ENCODE results near the gene AGPAT3. TPM values are rescaled to one million over a fixed set of nuclear protein-coding genes. Genes with fewer than 3 reads are reported as not detected.

AGPAT3 gene
- total and polyA plus RNA-seq, 2 donors (not counting 3 experiments of a cell fraction or from before 2014, with no cell fraction given) = 39.9 to 76.7 TPM

DNA sequence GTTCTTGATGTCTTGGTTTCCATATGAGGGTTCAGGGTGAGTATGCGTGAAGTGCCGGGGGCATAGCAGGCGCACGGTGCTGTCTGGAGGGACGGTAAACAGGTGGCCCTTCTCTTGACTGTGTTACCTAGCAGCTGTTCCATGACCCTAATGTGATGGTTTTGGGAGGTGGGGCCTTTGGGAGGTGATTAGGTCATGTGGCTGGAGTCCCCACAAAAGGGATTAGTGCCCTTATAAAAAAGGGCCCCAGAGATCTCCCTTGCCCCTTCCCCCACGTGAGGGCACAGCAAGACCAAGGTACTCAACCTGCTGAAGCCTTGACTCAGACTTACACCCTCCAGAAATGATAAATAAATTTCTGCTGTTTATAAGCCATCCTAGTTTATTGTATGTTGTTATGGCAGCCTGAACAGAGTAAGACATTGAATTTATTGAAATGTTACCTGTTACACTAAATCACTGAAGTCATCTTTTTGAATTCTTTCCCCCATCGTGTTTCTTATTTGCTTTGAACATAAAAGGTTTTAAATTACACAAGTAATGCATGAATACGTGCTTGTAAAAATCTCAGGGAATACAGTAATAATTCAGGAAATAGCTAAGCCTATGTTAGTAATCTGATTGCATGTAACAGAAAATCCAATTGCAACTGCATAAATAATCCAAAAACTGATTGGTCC lies 162.7 kb downstream of the AGPAT3 start:
- no peak for DNase-seq (ENCODE audit: low read depth, low spot score)
- Histone ChIP-seq H3K9me1 (replicated peaks; ENCODE audit: control insufficient read depth, extremely low read depth, insufficient read depth, low read length) (no peaks in the 10 kb centered on the region), H3K9ac (replicated peaks; ENCODE audit: extremely low read depth, insufficient read depth, low read length) (no peak overlapping the region), H3K4me1 (ENCODE audit: control insufficient read depth, extremely low read depth, insufficient read depth, low read length) (peaks cover 3% of the 10 kb centered on the region), H4K20me1 (replicated peaks; ENCODE audit: control insufficient read depth, extremely low read depth, insufficient read depth, low read length) (peaks cover 5% of the 10 kb centered on the region), H3K9me3 (replicated peaks; ENCODE audit: control insufficient read depth, insufficient read depth, low read length) (no peaks in the 10 kb centered on the region), H3K27me3 (ENCODE audit: control insufficient read depth in 2 of 2, insufficient read depth in 2 of 2, low read length in 2 of 2) (no peaks in the 10 kb centered on the region), H3K36me3 (ENCODE audit: control insufficient read depth in 2 of 2, extremely low read depth in 1 of 2, insufficient read depth in 2 of 2, low read length in 2 of 2) (no peaks in the 10 kb centered on the region), H3K4me2 (ENCODE audit: insufficient read depth, low read length) (no peak overlapping the region), H2AFZ (ENCODE audit: low read depth, low read length) (no peak overlapping the region), H3K79me2 (ENCODE audit: control insufficient read depth, insufficient read depth, low read length) (peaks cover 87% of the 10 kb centered on the region), H3K4me3 (replicated peaks in 1 of 3; ENCODE audit: insufficient read depth in 1 of 3, low read depth in 1 of 3, low read length in 3 of 3) (no peak overlapping the region), H3K27ac (ENCODE audit: insufficient read depth, low read depth, low read length) (no peak overlapping the region)
- no TSS peak for BruUV-seq (replicated peaks)
- FAIRE-seq = no peak
- ChIA-PET POLR2A (no interaction called here), CTCF (no interaction called here)
- TF ChIP-seq FOS (IDR thresholded peaks at IDR 0.05; ENCODE audit: borderline replicate concordance, insufficient read depth, low read length) (no peak), EZH2 (IDR thresholded peaks at IDR 0.05; ENCODE audit: borderline replicate concordance, low read depth, low read length, severe bottlenecking) (no peak)
- intact Hi-C loops (cut with micrococcal nuclease) = no loop called here
- dilution Hi-C loops (cut with MboI; ENCODE audit: extremely low pct_ligation_motif_present, low sequenced_read_pairs) = no loop called here

DNA sequence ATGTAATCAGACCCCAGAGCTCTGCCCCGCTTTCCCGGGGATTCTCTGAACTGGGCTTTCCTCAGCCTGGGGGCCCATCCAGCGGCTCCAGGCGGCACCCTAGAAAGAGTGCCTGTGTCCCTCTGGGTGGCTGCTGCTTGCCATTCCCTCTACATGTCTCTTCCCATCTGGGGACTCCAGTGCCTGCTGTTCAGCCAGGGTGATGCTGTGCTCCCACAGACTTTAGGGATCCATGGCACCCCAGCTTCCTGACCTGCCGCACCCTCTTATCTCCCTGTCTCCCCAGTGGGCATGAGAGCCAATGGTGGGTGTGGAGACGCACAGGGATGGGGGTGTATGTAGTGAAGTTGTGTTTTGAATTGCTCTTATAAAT lies 163.2 kb downstream of the AGPAT3 start:
- no peaks in the 10 kb centered on the region for H3K9me3 ChIP-seq (replicated peaks; ENCODE audit: control insufficient read depth, insufficient read depth, low read length)
- H3K4me1 ChIP-seq (ENCODE audit: control insufficient read depth, extremely low read depth, insufficient read depth, low read length) = peaks cover 3% of the 10 kb centered on the region
- no peak overlapping the region for H2AFZ ChIP-seq (ENCODE audit: low read depth, low read length)
- dilution Hi-C loops (cut with MboI; ENCODE audit: extremely low pct_ligation_motif_present, low sequenced_read_pairs) (no loop called here), intact Hi-C loops (cut with micrococcal nuclease) (no loop called here)
- TF ChIP-seq POLR2A (IDR thresholded peaks at IDR 0.05; ENCODE audit: low read depth, low read length) (no peak), FOS (IDR thresholded peaks at IDR 0.05; ENCODE audit: borderline replicate concordance, insufficient read depth, low read length) (no peak)
- CTCF ChIA-PET = no interaction called here
- H3K79me2 ChIP-seq (ENCODE audit: control insufficient read depth, insufficient read depth, low read length) = peaks cover 83% of the 10 kb centered on the region
- H4K20me1 ChIP-seq (replicated peaks; ENCODE audit: control insufficient read depth, extremely low read depth, insufficient read depth, low read length) = peaks cover 5% of the 10 kb centered on the region
- no peak overlapping the region for H3K4me3 ChIP-seq (replicated peaks in 1 of 3; ENCODE audit: insufficient read depth in 1 of 3, low read depth in 1 of 3, low read length in 3 of 3)
- no TSS peak for BruUV-seq (replicated peaks)
- H3K36me3 ChIP-seq (ENCODE audit: control insufficient read depth in 2 of 2, extremely low read depth in 1 of 2, insufficient read depth in 2 of 2, low read length in 2 of 2) = no peaks in the 10 kb centered on the region
- H3K27ac ChIP-seq (ENCODE audit: insufficient read depth, low read depth, low read length) = no peak overlapping the region
- no peak overlapping the region for H3K9ac ChIP-seq (replicated peaks; ENCODE audit: extremely low read depth, insufficient read depth, low read length)
- no peak for FAIRE-seq
- no peaks in the 10 kb centered on the region for H3K9me1 ChIP-seq (replicated peaks; ENCODE audit: control insufficient read depth, extremely low read depth, insufficient read depth, low read length)
- no peaks in the 10 kb centered on the region for H3K27me3 ChIP-seq (ENCODE audit: control insufficient read depth in 2 of 2, insufficient read depth in 2 of 2, low read length in 2 of 2)
- POLR2A ChIA-PET = no interaction called here
- no peak overlapping the region for H3K4me2 ChIP-seq (ENCODE audit: insufficient read depth, low read length)
- no peak for DNase-seq (ENCODE audit: low read depth, low spot score)
